ENCODE results near the gene C11orf98.
A peak's percentile ranks its signal among the peaks of the same experiment; 100 is the strongest.
"Not testable (repeated sequence)": the region's sequence is repeated elsewhere in the genome, so short reads cannot be mapped to it uniquely, and the experiment has no call there.

C11orf98 gene

DNA sequence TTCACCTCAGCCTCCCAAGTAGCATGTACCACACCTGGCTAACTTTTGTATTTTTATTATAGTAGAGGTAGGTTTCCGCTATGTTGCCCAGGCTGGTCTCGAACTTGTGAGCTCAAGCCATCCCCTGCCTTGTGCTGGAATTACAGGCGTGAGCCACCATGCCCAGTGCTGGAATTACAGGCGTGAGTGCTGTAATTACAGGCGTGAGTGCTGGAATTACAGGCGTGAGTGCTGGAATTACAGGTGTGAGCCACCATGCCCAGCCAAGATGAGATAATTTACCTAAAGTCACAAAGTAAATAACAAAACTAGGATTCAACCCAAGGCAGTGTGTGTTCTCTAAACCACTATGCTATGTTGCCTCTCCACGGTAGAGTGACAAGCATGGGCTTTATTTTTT, 17.5 kb upstream of the C11orf98 start:
- DNase-seq (ENCODE audit: low spot score) = no peak

DNA sequence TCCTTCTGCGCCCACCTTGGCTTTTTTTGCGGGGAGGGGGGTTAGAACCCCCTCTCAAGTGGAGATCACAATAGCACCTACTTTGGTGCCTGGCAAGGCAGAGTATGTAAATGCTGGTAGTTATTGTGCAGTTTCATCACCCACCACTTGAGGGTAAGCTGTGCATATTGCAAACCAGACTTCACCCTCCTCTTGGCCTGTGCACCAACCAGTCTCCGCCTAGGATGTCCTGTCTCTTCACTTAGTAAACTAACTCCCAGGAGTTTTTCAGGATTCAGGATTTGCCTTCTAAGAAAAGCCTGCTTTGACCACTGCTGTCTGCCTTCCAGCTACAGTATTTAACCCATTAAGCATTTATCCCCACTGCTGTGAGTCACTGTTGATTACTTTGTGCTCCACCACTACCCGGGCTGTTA, 15.8 kb upstream of the C11orf98 start:
- DNase-seq (ENCODE audit: low spot score) = peak; percentile 54

DNA sequence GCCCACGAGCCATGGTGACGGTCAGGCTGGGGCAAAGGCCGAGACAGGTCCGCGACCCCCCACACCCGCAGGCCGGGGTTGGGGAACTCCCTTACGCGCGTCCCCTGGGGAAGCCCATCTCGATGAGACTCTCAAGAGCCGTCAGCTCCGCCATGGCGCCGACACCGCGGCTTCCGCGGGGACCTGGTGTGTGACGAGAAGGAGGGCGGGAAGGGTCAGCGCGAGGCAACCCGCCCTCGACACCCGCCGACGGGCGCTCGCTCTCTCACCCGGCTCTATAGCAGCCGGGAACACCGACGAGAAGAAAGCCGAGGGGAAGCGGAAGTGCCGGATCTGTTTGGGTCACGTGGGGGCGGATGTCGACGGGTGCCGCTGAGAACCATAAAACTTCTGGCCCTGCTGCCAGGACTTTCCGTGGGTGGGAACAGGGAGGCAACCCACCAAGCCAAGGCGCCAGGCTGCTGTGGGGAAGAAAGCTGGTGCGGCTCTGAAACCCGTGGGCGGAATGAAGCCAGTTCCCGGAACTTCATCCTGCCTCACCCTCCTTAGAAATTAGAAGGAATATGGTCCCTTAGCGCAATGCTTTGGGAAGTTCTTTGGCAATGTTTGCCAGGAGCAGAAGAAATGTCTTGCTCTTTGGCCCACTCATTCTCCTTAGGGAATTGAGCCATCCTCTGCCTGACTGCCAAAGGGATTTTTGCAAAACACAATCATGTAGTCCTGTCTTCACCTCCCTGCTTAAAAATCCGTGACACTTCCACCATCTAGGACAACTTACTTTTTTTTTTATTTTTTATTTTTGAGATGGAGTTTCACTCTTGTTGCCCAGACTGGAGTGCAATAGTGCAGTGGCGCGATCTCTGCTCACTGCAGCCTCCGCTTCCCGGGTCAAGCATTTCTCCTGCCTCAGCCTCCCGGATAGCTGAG, 14.0 kb upstream of the C11orf98 start, which contains the start of gene UBXN1:
UBXN1 (minus strand) TSS at position 304 of the 927 bp plus-strand sequence; CDS start at position 154, 150 bp downstream.
- DNase-seq (ENCODE audit: low spot score) = peak; percentile 86

DNA sequence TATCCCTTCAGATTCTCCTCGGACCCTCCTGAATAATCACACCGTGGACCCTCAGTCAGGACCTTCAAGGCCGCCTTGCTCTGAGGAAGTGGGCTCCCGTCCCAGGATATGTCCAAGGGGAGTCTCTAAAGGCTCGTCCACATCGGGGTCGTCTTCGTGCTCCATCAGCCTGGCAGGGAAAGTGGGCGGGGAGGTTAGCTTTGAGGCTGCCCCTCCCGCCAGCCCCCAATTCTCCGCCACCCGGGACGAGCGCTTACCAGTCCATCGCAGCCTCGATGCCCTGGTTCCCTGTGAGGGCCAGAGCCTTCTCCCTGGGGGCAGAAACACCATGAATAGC, 13.4 kb upstream of the C11orf98 start:
- no peak for DNase-seq (ENCODE audit: low spot score)

DNA sequence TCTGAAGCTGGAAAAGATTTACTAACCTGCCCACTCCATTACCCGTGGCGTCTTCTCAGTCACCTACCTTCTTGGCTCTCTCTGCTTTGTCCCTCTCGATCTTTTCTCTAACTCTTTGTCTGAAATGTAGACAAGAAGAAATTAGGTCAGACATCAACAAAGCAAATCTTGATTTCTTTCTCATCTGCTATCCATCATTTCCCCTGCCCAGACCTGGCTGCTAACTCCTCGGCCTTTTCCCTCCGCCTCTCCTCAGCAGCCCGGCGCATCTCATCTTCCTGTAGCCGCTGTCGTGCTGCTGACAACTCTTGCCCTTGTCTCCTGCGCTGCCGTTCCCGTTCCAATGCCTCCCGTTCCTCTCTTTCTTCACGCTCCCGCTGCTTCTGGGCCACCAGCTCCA, 12.7 kb upstream of the C11orf98 start:
- no peak for DNase-seq (ENCODE audit: low spot score)

DNA sequence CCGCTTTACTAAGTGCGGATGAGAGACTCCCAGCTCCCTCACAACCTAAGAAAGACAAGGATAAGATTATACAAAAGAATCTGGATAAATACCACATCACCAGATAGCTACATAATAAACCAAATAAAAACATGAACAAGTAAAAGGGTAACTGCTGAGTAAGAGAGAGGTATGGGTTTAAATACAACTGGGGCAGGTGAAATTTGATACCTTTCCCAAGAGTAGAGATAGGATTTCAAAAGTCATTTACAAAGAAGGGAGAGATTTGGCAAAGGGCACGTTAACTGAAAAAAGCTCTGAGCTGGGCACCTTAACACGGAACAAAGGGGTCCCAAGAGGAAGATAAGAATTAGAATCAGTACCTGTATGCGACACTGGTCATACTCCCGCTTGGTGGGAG, 12.1 kb upstream of the C11orf98 start:
- DNase-seq (ENCODE audit: low spot score) = no peak

DNA sequence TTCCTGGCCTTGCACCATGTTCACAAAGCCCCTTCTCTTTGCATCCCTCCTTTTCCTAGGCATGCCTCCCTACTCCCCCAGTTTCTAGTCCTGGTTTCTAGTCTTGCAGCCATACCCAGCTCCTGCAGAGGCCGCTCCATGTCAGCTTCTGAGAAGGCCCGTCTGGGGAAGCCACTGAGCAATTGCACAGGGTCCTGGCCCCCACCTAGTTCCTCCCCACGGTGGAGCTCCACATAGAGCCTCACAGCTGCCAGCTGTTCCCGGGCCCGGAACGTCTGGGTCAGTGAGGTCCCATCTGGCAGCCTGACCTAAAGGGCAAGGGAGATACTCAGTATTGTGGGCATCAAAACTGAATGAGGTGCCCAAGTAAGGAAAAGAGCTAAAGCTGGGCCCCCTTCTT, 11.7 kb upstream of the C11orf98 start:
- DNase-seq (ENCODE audit: low spot score) = no peak

DNA sequence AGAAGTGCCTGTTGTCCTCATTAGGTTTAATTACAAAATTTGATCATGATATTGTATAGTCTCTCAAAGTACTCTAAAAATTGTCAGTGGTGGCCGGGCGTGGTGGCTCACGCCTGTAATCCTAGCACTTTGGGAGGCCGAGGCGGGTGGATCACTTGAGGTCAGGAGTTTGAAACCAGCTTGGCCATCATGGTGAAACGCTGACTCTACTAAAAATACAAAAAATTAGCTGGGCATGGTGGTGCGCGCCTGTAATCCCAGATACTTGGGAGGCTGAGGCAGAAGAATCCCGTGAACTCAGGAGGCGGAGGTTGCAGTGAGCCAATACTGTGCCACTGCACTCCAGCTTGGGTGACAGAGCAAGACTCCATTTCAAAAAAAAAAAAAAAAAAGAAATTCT, 10.4 kb upstream of the C11orf98 start:
- DNase-seq (ENCODE audit: low spot score) = not testable (repeated sequence)

DNA sequence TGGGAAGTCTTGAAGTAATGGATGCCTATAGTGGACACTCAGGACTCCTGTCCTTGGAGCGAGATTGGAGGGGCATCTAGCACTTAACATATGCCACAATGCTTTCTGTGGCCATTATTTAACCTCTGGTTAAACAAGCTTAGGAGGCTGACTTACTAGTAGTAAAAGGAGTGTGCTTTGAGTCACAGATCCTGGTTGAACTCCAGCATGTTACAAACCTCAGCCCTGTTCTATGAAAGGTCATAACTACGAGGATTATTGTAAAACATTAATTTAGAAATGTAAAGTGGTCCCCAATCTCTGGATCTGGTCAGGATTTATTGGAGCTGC, 8.2 kb upstream of the C11orf98 start:
- DNase-seq (ENCODE audit: low spot score) = no peak

DNA sequence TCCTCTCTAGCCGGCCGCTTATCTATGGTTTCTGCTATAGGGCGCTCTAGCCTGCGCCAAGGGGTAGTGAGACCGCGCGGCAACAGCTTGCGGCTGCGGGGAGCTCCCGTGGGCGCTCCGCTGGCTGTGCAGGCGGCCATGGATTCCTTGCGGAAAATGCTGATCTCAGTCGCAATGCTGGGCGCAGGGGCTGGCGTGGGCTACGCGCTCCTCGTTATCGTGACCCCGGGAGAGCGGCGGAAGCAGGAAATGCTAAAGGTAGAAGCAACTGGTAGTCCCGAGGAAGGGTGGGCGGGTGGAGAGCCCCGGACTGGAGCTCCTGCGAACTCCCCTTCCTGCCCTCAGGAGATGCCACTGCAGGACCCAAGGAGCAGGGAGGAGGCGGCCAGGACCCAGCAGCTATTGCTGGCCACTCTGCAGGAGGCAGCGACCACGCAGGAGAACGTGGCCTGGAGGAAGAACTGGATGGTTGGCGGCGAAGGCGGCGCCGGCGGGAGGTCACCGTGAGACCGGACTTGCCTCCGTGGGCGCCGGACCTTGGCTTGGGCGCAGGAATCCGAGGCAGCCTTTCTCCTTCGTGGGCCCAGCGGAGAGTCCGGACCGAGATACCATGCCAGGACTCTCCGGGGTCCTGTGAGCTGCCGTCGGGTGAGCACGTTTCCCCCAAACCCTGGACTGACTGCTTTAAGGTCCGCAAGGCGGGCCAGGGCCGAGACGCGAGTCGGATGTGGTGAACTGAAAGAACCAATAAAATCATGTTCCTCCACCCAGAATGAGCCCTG, 6.8 kb upstream of the C11orf98 start, which contains the start of the genes LBHD1 and UQCC3:
LBHD1 (minus strand) TSS at position 660 of the 782 bp plus-strand sequence. CDS start 2,236 bp downstream, outside the sequence.
UQCC3 (plus strand) TSS at position 66 of the 782 bp plus-strand sequence; CDS start at position 139, 73 bp downstream.
- DNase-seq (ENCODE audit: low spot score) = peak; percentile 71

DNA sequence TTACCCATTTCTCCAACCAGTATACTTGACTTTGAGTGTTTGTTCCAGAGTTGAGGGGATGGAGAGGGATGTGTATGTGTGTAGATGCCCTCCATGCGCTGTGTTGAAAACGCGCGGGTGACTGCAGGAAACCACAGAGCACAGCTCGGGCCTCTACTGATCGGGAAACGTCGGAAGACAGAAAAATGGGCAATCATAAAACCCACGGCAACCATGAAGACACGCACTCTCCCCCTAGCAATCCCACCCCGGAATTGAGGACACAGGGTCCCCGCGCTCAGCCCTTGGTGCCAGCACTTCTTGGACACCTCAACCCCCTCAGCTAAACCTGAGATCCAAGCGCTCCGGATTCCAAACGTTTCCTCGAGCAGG, 6.2 kb upstream of the C11orf98 start:
- no peak for DNase-seq (ENCODE audit: low spot score)

DNA sequence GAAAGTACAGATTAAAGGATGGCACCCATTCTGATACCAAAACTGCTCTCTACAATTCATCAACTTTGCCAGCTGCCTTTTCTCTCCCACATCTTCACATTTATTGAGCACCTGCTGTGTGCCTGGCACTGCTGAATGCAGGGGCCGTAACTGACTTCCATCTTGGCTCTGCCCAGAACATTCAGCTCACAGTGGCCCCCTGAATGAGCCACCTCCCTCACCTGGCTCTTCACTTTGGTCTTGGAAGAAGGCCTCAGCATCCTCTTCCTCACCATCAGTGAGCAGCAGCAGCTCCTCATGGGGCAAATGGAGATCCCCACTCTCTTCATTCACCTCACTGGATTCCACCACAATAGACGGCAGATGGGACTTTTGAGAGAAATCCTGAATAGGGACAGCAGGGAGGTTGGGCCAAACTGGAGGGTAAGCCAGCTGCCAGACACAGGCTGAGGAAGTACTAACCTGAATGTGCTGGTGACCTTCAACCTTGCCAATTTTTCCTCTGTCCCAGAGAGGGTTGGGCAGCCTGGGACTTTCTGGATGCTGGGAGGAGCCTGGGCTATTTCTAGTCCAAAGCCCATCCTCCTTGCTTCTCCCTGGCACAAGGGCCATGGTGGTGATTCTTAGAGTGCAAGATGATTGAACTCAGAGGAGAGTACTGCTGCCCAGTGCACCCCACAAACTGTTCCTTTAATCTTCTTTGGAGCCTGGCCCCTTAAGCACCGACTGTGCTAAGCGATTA, 4.6 kb upstream of the C11orf98 start:
- no peak for DNase-seq (ENCODE audit: low spot score)

DNA sequence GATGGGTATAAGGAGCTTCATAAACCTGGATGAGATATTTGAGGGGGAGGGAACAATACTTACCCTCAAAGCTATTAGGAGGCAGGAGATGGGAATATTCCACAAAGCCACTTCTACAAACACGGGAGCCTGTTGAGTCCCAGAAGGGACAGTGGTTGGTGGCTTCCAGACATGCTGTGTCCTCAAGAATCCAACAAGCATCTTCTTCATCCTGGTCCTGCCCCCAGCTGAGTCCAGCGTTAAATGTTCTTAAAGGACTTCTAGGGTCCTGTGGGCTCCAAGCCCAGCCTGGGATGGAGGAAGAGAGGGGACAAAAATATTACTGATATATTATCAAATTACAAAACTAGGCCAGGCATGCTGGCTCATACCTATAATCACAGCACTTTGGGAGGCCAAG, 2.5 kb upstream of the C11orf98 start:
- DNase-seq (ENCODE audit: low spot score) = no peak

DNA sequence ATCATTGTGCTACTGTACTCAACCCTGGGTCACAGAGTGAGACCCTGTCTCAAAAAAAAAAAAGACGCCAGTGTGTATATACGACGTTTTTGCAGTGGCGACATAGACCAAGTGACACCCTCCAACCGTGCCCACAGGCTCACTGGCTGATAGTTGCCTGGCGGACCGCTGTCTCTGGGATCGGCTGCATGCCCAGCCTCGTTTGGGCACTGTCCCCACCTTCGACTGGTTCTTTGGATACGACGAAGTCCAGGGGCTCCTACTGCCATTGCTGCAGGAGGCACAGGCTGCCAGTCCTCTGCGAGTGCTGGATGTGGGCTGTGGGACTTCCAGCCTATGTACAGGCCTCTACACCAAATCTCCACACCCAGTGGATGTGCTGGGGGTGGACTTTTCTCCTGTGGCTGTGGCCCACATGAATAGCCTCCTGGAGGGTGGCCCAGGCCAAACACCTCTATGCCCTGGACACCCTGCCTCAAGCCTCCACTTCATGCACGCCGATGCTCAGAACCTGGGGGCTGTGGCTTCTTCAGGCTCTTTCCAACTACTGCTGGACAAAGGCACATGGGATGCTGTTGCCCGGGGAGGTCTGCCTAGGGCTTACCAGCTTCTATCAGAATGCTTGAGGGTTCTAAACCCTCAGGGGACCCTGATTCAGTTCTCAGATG, 1.4 kb upstream of the C11orf98 start:
- DNase-seq (ENCODE audit: low spot score) = no peak

DNA sequence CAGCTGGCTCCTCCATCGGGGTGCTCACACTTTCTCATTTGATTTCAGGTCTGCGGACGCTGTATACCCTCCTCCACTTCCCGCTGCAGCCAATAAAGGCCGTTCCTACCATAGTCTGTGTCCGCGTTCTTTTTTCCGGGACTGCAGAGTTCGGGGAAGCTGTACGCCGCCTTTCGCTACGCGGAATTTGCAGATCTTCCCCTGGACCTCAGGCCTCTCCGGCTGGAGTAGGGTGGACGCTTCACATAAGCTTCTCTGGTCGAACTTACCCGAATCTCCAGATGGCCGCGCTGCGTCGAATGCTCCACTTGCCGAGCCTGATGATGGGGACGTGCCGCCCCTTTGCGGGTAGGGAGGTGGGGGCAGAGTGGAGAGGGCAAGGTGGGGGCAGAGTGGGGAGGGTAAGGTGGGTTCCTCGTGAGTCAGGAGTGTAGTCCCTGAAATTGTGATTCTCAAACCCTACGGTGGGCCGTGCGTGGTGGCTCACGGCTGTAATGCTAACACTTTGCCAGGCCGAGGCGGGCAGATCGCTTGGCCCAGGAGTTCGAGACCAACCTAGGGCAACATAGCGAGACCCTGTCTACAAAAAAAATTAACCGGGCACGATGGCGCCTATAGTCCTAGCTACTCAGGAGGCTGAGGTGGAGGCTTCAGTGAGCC, 719 bp upstream of the C11orf98 start:
- no peak for DNase-seq (ENCODE audit: low spot score)

DNA sequence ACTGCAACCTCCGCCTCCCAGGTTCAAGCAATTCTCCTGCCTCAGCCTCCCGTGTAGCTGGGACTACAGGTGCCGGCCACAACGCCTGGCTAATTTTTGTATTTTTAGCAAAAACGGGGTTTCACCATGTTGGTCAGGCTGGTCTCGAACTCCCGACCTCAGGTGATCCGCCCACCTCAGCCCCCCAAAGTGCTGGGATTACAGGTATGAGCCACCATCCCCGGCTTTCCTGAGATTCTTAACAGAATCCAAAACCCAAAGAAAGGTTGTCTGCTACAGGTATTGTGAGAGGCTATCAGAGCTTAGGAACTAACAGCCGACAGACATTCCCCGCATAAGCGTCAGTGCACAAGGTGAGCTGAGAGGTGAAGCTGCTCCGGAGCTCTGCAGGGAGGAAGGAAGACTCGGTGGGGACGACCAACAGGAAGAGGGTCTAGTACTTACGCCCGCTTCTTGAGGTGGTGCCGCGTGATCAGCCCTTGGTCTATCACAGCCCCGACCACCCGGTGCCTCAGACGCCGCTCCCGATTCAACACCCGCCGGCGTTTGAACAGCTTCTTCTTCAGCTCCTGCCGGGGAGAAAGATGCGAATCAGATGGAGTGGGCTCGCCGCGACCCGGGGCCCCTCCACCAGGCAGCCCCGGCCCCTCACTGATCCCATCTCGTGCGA, 470 bp downstream of the C11orf98 start:
- no peak for DNase-seq (ENCODE audit: low spot score)

DNA sequence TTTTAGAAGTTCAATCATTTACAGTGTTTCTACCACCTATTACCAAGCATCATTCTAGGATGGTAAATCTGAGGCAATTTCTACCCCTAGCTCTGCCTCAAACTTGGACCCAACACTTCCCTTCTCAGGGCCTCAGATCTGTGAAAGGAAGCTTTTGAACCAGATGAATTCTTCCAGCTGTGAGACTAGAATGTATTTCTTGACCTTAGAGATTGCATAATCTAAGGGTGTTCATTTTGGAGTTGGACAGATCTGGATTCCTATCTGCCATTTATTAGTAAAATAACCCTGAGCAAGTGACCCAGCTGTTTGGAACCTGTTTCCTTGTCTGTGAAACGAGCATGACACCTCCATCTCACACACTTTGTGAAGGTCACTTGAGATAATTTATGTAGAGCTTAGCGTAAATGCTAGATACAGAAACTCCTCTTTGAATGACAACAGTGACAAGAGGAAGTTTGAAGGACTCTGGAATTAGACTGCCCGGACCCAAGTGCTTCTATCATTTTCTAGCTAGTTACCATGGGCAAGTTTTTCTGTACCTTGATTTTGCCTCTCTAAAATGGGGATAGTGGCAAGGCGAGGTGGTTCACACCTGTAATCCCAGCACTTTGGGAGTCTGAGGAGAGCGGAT, 8.1 kb downstream of the C11orf98 start:
- no peak for DNase-seq (ENCODE audit: low spot score)

DNA sequence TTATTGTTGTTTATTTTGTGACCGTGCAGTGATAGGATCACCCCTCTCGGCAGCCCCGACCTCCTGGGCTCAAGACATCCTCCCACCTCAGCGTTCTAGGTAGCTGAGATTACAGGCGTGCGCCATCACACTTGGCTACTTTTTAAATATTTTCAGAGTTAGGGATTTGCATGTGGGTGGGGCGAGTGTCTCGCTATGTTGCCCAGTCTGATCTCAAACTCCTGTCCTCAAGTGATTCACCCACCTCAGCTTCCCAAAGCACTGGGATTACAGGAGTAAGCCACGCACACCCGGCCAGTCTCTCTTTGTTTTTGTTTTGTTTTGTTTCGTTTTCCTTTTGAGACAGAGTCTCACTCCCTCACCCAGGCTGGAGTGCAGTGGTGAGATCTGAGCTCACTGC, 10.7 kb downstream of the C11orf98 start:
- DNase-seq (ENCODE audit: low spot score) = no peak

DNA sequence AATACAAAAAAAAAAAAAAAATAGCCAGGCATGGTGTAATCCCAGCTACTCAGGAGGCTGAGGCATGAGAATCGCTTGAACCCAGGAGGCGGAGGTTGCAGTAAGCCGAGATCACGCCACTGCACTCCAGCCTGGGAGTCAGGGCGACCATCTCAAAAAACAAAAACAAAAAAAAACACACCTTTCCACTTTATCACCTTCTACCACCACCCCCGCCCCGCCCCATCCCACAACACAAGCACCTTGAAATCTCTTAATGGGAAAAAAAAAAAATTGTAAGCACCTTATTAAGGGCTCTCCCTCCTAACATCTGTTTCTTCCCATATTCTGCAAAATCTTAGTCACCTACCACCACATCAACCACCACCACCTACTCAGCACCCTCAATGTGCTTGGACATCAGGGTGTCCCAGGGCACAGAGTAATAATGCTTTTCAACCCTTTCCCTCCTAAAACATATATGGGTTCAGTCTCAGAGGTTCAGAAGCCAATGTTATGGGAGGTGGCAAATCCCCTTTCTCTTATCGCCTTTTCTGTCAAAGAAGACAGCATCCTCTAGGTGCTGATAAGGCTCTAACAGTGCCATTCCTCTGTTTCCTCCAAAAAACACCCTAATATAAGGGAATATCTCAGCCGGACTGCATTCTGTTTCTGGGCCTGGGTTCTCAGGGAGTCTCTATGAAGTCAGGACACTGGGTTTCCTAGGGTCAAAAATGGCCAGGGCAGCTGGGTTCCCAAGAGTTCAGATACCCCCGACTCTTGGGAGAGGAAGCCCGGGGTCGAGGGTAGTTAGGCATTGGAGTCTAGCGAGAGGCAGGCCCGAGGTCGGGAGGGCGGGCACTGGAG, 12.6 kb downstream of the C11orf98 start:
- no peak for DNase-seq (ENCODE audit: low spot score)
